Measurements from ENCODE around the gene ZNF385B.

The ZNF385B gene

DNA sequence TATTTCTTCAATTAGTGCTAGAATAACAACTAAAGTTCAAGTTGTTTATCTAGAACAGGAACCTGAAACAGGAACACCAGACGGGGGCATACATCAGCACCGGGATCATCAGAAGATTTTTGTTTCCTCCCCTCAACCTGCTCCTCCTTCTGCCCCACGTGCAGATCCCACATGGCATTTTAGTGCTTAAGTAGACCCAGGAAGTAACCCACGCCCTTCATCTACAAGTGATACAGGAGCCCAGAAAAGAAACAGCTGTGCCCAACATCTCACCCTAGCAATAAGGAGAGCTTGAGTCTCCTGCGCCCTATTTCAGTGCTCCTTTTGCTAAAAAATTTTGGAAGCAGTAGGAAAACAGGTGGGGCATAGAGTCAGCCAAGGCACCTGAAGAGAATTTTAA is 5.2 kb downstream of the ZNF385B start:
- DNase-seq (ENCODE audit: low read depth in 3 of 3), result no peak

GRCh38 chr2:179855673-179856072 is 5.7 kb downstream of the ZNF385B start:
- DNase-seq (ENCODE audit: low read depth in 3 of 3), result no peak

- no peak for DNase-seq (ENCODE audit: low read depth in 3 of 3)
These were observed 6.5 kb downstream of the ZNF385B start for GRCh38 chr2:179854891-179855290.

DNA sequence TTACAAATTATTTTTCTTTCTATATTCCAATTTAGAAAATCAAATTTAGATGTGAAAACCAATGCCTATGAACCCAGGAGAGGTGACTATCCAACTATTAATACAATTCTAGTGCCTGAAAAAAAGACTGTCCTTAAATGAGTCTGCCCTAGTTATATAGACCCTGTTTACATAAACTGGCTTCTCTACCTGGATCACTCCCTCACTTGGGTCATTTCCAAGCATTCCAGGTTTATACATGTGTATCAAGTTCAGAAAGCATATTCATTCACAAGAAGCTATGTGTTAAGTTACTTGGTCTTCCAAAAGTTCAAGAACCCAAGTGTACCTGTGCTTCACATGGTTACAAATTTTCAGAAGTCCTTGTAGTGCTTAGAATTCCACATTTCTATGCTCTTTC is 8.3 kb downstream of the ZNF385B start:
- no peak for DNase-seq (ENCODE audit: low read depth in 3 of 3)

DNA sequence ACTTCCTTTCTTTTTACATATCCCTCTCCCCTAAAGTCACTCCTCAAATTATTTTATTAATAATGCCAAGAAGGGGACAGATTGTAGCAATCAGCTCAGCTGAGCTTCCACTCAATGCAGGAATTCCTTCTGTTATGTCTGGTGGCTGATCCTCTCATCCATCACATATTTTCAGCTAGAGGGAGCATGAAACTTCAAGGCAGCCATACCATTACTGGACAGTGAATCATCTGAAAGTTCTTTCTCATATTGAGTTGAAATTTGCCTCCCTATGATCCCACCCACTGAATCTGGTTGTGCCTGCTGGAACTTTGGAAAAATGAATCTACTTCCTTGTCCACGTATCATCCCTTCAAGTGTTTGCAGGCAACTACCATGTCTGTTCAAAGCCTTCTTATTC is 11.2 kb downstream of the ZNF385B start:
- no peak for DNase-seq (ENCODE audit: low read depth in 3 of 3)

GRCh38 chr2:179849719-179850118 is 11.7 kb downstream of the ZNF385B start:
- no peak for DNase-seq (ENCODE audit: low read depth in 3 of 3)

DNA sequence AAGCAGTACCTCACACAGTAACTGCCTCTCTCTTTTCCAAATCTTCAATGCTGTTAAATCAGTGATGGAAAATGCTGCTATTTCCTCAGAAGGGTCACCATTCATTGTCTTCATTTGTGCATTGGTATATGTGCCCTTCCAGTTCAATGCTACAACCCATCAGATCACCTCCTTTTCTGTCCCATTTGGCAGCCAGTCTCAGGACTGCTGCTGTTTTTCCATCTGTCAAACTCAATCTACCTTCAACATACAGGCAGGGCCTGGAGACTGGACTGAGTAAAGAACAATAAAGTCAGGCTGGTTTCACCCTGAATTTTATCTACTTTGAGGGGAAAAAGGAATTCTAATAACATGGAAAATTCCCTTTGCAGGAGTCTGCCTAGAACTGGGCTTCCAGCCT is 17.9 kb downstream of the ZNF385B start:
- no peak for DNase-seq (ENCODE audit: low read depth in 3 of 3)

DNA sequence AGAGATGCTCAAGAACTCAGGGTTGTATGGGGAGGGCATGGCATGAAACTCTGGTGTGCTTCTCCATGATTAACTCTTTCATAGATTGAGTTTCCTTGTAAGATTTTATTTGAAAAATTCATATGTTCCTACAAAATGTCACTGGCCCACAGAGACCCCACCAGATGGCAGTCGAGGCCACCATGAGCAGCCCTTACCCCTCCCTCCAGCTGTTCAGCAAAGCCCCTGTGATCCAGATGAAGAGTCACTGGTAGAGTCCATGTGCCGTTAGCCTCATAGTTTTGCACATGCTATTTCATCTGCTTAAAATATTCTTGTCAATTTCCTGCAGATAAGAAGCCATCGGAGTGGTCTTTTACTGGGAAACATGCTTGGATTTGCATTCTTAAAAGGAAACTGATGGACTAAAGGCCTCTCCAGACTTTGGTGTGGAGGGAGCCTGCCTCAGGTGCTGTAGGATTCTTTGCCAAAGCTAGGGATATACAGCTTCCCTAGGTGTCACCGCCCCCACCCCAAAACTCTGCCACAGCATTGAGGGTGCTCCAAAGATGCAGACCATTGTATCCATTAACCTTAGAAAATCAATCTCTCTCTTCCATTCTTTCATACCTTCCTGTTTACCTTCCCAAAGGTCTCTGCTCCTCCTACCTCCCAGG is 18.8 kb downstream of the ZNF385B start:
- no peak for DNase-seq (ENCODE audit: low read depth in 3 of 3)

- DNase-seq (ENCODE audit: low read depth in 3 of 3), result no peak
These were observed 20.6 kb downstream of the ZNF385B start for GRCh38 chr2:179840840-179841239.

GRCh38 chr2:179837408-179837807 is 24.0 kb downstream of the ZNF385B start:
- no peak for DNase-seq (ENCODE audit: low read depth in 3 of 3)

- DNase-seq (ENCODE audit: low read depth in 3 of 3), result no peak
These were observed 31.2 kb downstream of the ZNF385B start for GRCh38 chr2:179830043-179830787.

- no peak for DNase-seq (ENCODE audit: low read depth in 3 of 3)
These were observed 35.1 kb downstream of the ZNF385B start for GRCh38 chr2:179826297-179826696.

DNA sequence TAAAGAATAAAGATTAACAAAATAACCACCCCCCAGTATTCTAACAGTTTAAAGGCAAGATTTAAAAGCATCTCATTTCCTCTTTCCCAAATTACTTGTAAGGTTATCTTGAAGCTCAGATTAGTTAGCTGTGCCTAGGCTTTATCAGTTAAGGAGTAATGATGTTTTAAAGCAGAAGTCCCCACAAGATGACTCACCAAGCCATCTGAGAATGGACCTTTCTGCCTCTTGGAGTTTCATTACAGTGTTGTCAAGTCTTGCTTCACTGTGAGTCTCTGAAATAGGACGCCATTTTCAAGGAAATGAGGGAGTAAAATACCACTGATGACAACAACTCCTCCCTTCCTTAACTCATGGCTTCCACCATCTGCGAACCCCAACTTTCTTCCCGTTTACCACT is 35.9 kb downstream of the ZNF385B start:
- DNase-seq (ENCODE audit: low read depth in 3 of 3), result no peak

DNA sequence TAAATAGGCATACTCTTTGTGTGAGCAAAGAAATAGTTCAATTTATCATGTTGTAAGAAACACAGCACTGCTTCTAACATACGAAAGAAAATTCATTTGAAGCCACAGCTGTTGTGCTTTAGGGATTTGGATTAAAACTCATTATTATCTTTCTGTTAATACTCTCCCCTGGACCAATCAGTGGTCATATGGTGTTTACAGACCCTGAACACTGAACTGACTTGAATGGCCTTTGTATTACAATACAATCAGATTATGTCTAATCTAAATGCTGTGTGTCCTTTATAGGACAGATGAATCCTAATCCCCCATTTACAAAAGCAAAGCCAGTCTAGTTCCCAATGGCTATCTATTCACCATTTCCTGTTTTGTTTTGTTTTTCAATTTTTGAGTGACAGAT is 36.5 kb downstream of the ZNF385B start:
- DNase-seq (ENCODE audit: low read depth in 3 of 3), result no peak

GRCh38 chr2:179822540-179822939 is 38.9 kb downstream of the ZNF385B start:
- DNase-seq (ENCODE audit: low read depth in 3 of 3), result no peak

DNA sequence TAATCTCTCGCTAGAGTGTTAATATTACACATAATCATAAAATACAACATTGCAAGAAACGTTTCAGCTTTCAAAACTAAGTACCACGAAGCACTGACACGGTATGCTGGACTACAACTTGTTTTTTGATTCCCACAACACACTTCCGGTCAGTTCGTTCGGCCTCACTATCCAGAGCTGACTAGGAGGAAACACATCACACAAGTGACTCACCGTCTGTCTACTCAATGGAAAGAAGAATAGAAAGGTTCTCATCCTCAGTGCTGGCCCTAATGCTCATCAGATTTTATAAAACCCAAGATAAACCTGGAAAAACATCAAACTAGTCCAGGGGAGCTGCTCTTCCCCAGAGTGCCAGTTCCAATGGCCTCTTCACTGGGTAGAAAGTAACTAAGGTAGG is 42.9 kb downstream of the ZNF385B start:
- no peak for DNase-seq (ENCODE audit: low read depth in 3 of 3)

DNA sequence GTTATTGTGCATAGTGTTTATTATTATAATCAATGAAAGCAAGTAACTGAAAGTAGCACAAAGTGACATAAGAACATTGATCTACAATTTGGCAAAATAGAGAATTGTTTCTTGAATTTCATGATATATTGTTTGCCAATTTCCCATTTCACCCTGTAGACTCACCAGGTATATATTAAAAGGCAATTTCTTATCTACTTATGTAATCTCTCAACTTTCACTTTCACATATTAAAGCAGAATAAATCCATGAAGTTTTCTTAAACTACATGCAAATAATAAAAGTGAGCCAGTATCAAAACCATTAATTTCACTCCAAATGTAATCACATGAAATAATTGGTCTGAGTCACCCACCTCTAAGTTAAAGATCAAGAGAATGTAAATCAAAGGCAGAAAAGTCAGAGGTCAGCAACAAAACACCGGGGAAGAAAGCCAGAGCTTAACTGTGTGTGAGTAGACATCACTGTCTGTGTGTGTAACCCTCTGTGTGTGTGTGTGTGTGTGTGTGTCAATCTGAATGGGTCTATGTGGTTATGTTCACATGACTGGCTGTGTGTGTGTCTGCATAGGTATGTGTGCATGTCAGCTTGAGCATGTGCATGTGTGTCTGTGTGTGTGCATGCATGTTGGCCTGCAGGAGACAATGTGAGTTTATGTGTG is 44.1 kb downstream of the ZNF385B start:
- no peak for DNase-seq (ENCODE audit: low read depth in 3 of 3)

DNA sequence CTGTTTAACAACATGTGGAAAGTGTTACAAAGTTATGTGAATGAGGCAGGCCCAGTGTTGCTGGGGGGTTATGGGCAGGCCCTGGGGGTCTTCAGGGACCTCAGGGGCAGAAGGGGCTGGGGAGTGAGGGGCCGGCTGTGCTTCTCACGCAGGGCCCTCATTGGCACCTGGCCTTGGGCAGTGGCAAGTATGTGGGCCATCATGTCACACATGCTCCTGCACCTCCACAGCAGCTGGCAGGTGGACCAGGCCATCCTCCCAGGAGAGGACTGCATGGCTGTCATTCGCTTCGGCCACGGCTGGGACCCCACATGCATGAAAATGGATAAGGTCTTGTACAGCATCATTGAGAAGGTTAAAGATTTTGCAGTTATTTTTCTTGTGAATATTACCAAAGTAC is 47.4 kb downstream of the ZNF385B start:
- no peak for DNase-seq (ENCODE audit: low read depth in 3 of 3)

DNA sequence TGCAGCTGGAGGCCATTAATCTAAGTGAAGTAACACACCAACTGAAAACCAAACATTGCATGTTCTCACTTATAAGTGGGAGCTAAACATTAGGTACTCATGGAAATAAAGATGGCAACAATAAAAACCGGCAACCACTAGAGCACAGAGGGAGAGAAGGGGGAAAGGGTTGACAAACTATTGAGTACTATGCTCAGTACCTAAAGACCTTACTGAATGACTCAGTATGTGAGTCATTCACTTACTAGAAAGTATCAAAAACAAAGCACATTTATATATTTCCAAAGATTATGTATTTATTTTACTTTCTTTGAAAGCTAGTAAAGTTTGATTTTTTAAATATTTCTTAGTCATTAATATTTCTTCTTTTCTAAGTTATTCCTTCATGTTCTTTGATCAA is 48.9 kb downstream of the ZNF385B start:
- no peak for DNase-seq (ENCODE audit: low read depth in 3 of 3)

DNA sequence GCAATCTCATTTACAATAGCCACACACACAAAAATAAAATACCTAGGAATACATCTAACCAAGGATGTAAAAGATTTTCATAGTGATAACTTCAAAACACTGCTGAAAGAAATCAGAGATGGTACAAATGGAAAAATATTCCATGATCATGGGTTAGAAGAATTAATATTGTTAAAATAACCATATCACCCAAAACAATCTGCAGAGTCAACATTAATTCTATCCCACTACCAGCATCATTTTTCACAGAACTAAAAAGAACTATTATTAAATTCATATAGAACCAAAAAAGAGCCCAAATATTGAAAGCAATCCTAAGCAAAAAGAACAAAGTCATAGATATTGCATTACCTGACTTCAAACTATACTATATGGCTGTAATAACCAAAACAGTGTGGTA is 50.4 kb downstream of the ZNF385B start:
- no peak for DNase-seq (ENCODE audit: low read depth in 3 of 3)

GRCh38 chr2:179809606-179810005 is 51.8 kb downstream of the ZNF385B start:
- DNase-seq (ENCODE audit: low read depth in 3 of 3), result no peak

GRCh38 chr2:179805001-179805400 is 56.4 kb downstream of the ZNF385B start:
- no peak for DNase-seq (ENCODE audit: low read depth in 3 of 3)

- DNase-seq (ENCODE audit: low read depth in 3 of 3), result no peak
These were observed 57.2 kb downstream of the ZNF385B start for GRCh38 chr2:179804206-179804605.

Measured in stimulated activated CD4-positive, alpha-beta T cell treated with anti-CD3 and anti-CD28 coated beads, TNF-alpha, amount 100 ng/mL, for 48 hours (primary cell).